HepG2 (cell line): ENCODE measurements around the gene DPT. TPM values are rescaled to one million over a fixed set of nuclear protein-coding genes. Genes with fewer than 3 reads are reported as not detected.

Experiments
- ATAC-seq: fragments of 200-7000 bp; cut with Tn5 transposase; 3 replicates; pipeline ENCODE4 v1.9.1; 2020; ENCODE audit warnings: mild to moderate bottlenecking, moderate library complexity
- BruUV-seq: library from RNA; stranded (reverse); fragments of 400-500 nt; replicated peaks from 2 replicates; lab custom pipeline; 2021; lab: Mats Ljungman, UMichigan
- CTCF ChIA-PET: fragments of 300-600 bp; formaldehyde crosslinking; extraction: SDS; loops from one replicate; lab custom pipeline; 2021; ENCODE audit warnings: low total read pairs, inconsistent platforms, low intra/inter-chr PET ratio; lab: Yijun Ruan, JAX
- POLR2A ChIA-PET: fragments of 350-600 bp; sonication (Branson Sonifier 250); formaldehyde crosslinking; loops from one replicate; lab custom pipeline; 2020; ENCODE audit warnings: antibody characterized with exemption, inconsistent platforms; lab: Yijun Ruan, JAX
- DNase-seq: peaks from one replicate; pipeline ENCODE4 v3.0.0-alpha.2; 2015; ENCODE audit warnings: low spot score
- FAIRE-seq: peaks from 3 replicates; lab custom pipeline; 2011; peaks lifted over from hg19 to GRCh38; lab: Jason Lieb, UNC
- H2AFZ ChIP-seq: one replicate; pipeline ENCODE4 v1.6.1; 2011; ENCODE audit warnings: low read length, inconsistent platforms
- H3K27ac ChIP-seq: fragments of 300-600 bp; 3 replicates; pipeline ENCODE4 v1.8.0; 2011; ENCODE audit warnings: mixed run types, mild to moderate bottlenecking, mixed read lengths, low read length, inconsistent platforms; ENCODE audit not compliant: insufficient read depth; ENCODE audit errors: extremely low read length
- H3K27me3 ChIP-seq, 2 experiments: fragments of 200-600 bp in 1 of 2; 2 replicates in 1 of 2; 3 replicates in 1 of 2; pipeline versions ENCODE4 v1.6.0 to v1.8.0; 2011; ENCODE audit warnings: low read length in 2 of 2, mild to moderate bottlenecking in 2 of 2, moderate library complexity in 2 of 2, inconsistent platforms in 1 of 2; ENCODE audit not compliant: insufficient read depth in 2 of 2, control insufficient read depth in 1 of 2
- H3K36me3 ChIP-seq, 2 experiments: fragments of 200-600 bp in 1 of 2; replicated peaks in 1 of 2; 2 replicates in 1 of 2; 3 replicates in 1 of 2; pipeline versions ENCODE4 v1.5.1 to v1.8.0; 2011; ENCODE audit warnings: low read length in 2 of 2, inconsistent platforms in 1 of 2; ENCODE audit not compliant: insufficient read depth in 2 of 2, control insufficient read depth in 1 of 2
- H3K4me1 ChIP-seq: 2 replicates; pipeline ENCODE4 v1.5.1; 2012; ENCODE audit warnings: low read length, inconsistent platforms; ENCODE audit not compliant: insufficient read depth
- H3K4me2 ChIP-seq: 2 replicates; pipeline ENCODE4 v1.6.0; 2011; ENCODE audit warnings: low read depth, low read length, inconsistent platforms
- H3K4me3 ChIP-seq, 3 experiments: fragments of 200-600 bp in 1 of 3; sonication (generic), shearing (Covaris generic) in 1 of 3; replicated peaks in 1 of 3; 2 replicates each; pipeline ENCODE4 v1.5.1; 2011 to 2016; ENCODE audit warnings: low read length in 3 of 3, inconsistent platforms in 2 of 3, low read depth in 2 of 3, mild to moderate bottlenecking in 2 of 3, control low read depth in 1 of 3, mixed read lengths in 1 of 3; ENCODE audit not compliant: insufficient read depth in 1 of 3
- H3K79me2 ChIP-seq: one replicate; pipeline ENCODE4 v1.6.1; 2011; ENCODE audit warnings: low read length, inconsistent platforms; ENCODE audit not compliant: insufficient read depth
- H3K9ac ChIP-seq: 2 replicates; pipeline ENCODE4 v1.6.0; 2011; ENCODE audit warnings: mild to moderate bottlenecking, low read depth, low read length, inconsistent platforms; ENCODE audit not compliant: insufficient read depth
- H3K9me3 ChIP-seq: 2 replicates; pipeline ENCODE4 v1.5.1; 2012; ENCODE audit warnings: mild to moderate bottlenecking, low read length
- H4K20me1 ChIP-seq: 2 replicates; pipeline ENCODE4 v1.6.0; 2011; ENCODE audit warnings: inconsistent platforms, mild to moderate bottlenecking, low read length, moderate library complexity; ENCODE audit not compliant: insufficient read depth
- CENPBD1 ChIP-seq: sonication (generic); formaldehyde crosslinking; IDR thresholded peaks from 2 replicates; pipeline ENCODE4 v1.8.0; 2022; ENCODE audit warnings: missing genetic modification reagents, low read depth, mild to moderate bottlenecking, borderline replicate concordance
- FOSL2 ChIP-seq: sonication (generic); formaldehyde crosslinking; IDR thresholded peaks from 2 replicates; pipeline ENCODE4 v1.4.0; 2020; ENCODE audit warnings: missing genetic modification reagents
- MED1 ChIP-seq: sonication (generic); formaldehyde crosslinking; IDR thresholded peaks from 2 replicates; pipeline ENCODE4 v1.4.0; 2020; ENCODE audit warnings: missing genetic modification reagents
- TRIM22 ChIP-seq: fragments of 450-650 bp; IDR thresholded peaks from 2 replicates; pipeline ENCODE4 v1.6.1; 2017
- WGBS: methylation state at CpG from one replicate; pipeline ENCODE4 v1.1.6; 2017; ENCODE audit warnings: low lambda C conversion rate; 5-methylcytosine and 5-hydroxymethylcytosine counted together
- in situ Hi-C: cut with HindIII; loops from 2 replicates; pipeline ENCODE4 v1.10.0; 2017; ENCODE audit warnings: low pct_unique_long_range_greater_than_20kb; ENCODE audit not compliant: extremely low pct_ligation_motif_present
- intact Hi-C: fragments of 100-400 bp; cut with micrococcal nuclease; formaldehyde crosslinking; loops from one replicate; pipeline ENCODE4 v1.10.0; 2022; ENCODE audit not compliant: unreplicated experiment
- polyA plus RNA-seq, 8 experiments: library from polyadenylated mRNA; depleted of rRNA in 3 of 8; stranded (reverse) in 7 of 8; unstranded in 1 of 8; fragments of >200 nt; fragmentation: Illumina TruSeq in 4 of 8; extraction: Trizol in 4 of 8; gene quantifications; 2 replicates each; pipeline versions ENCODE4 v1.2.1 to v1.2.3, GENCODE V29; 2011 to 2016; ENCODE audit warnings: low read depth in 4 of 8, missing spikeins in 1 of 8, mixed read lengths in 1 of 8; ENCODE audit not compliant: insufficient read depth in 1 of 8
- total RNA-seq, 5 experiments: library from RNA; depleted of rRNA; stranded (reverse); fragments of >200 nt; fragmentation: Illumina TruSeq; extraction: Trizol; gene quantifications; 2 replicates each; pipeline ENCODE4 v1.2.3, GENCODE V29; 2016; ENCODE audit warnings: low read depth in 1 of 5

The DPT gene
- total and polyA plus RNA-seq, 2 of the 13 experiments (the other 11 are each of a cell fraction or from before 2014, with no cell fraction given), result 0.04 TPM; not detected in 1

- Histone ChIP-seq H3K36me3 (no peaks in the 10 kb centered on the region), H3K9me3 (no peaks in the 10 kb centered on the region), H3K4me1 (peaks cover 15% of the 10 kb centered on the region), H4K20me1 (no peaks in the 10 kb centered on the region), H3K9ac (no peak overlapping the region), H3K79me2 (no peaks in the 10 kb centered on the region), H3K27me3 (peaks cover 0 to 5% of the 10 kb centered on the region in 2 experiments; a peak in 3 of 5 replicates), H2AFZ (no peak overlapping the region), H3K4me3 (no peak overlapping the region), H3K27ac (no peak overlapping the region), H3K4me2 (peak overlapping the region; percentile 56)
- no peak for DNase-seq
- ChIA-PET CTCF (no interaction called here), POLR2A (interaction anchor here (1.4 kb wide), 1 partner anchor 20 kb away, joined by 4 read pairs; no protein-coding TSS in a partner anchor)
- BruUV-seq, result no TSS peak
- in situ Hi-C loops, result no loop called here
- no peak for FAIRE-seq
- 11% methylated on average over 9 of the region's 9 CpGs for WGBS
- TF ChIP-seq CENPBD1 (CRISPR knock-in tag) (no peak), MED1 (CRISPR knock-in tag) (no peak), FOSL2 (CRISPR knock-in tag) (0 out of 2 replicates have a peak, but pooled peaks have one; percentile 21), TRIM22 (no peak)
- ATAC-seq, result peak; percentile 60
- intact Hi-C loops, result no loop called here
Observed at GRCh38 chr1:168709405-168710363, 19.3 kb downstream of the DPT start.
